OCI-LY7 (cell line): ENCODE results near the gene OVCA2. TPM values are rescaled to one million over a fixed set of nuclear protein-coding genes. Genes with fewer than 3 reads are reported as not detected.

Experiments used
- BruUV-seq: library from RNA; stranded (reverse); fragments of 400-500 nt; replicated peaks from 2 replicates; lab custom pipeline; 2021; lab: Mats Ljungman, UMichigan
- CTCF ChIA-PET: fragments of 300-600 bp; sonication (Branson Sonifier 250); formaldehyde crosslinking; loops from one replicate; lab custom pipeline; 2022; ENCODE audit warnings: antibody characterized with exemption; ENCODE audit not compliant: unreplicated experiment; lab: Charles Lee
- POLR2A ChIA-PET: fragments of 300-600 bp; sonication (Branson Sonifier 250); formaldehyde crosslinking; loops from one replicate; lab custom pipeline; 2022; ENCODE audit warnings: antibody characterized with exemption; lab: Charles Lee
- DNase-seq: peaks from one replicate; pipeline ENCODE4 v3.0.0-alpha.2; 2015; ENCODE audit warnings: low spot score
- H2AFZ ChIP-seq: fragments of 200-600 bp; sonication (generic), shearing (Covaris generic); 2 replicates; pipeline ENCODE4 v1.6.1; 2014; ENCODE audit warnings: mild to moderate bottlenecking, antibody characterized with exemption, low read length, moderate library complexity
- H3K27ac ChIP-seq: fragments of 200-600 bp; sonication (generic); 2 replicates; pipeline ENCODE4 v1.5.1; 2014; ENCODE audit warnings: mixed run types, low read depth, mild to moderate bottlenecking, moderate library complexity, low read length, inconsistent platforms; ENCODE audit not compliant: poor library complexity, severe bottlenecking
- H3K36me3 ChIP-seq: fragments of 200-600 bp; sonication (generic); 2 replicates; pipeline ENCODE4 v1.6.1; 2014; ENCODE audit warnings: mild to moderate bottlenecking, antibody characterized with exemption, low read length, moderate library complexity, mixed read lengths; ENCODE audit not compliant: insufficient read depth
- H3K4me1 ChIP-seq: fragments of 200-600 bp; sonication (generic); 2 replicates; pipeline ENCODE4 v1.5.1; 2014; ENCODE audit warnings: mild to moderate bottlenecking, low read length; ENCODE audit not compliant: insufficient read depth, poor library complexity, severe bottlenecking
- H3K4me2 ChIP-seq: fragments of 200-600 bp; sonication (generic); 2 replicates; pipeline ENCODE4 v1.6.1; 2014; ENCODE audit warnings: mild to moderate bottlenecking, low read length
- H3K4me3 ChIP-seq: fragments of 200-600 bp; sonication (generic); 2 replicates; pipeline ENCODE4 v1.5.1; 2014; ENCODE audit warnings: mild to moderate bottlenecking, low read depth, low read length; ENCODE audit not compliant: poor library complexity, severe bottlenecking
- H3K79me2 ChIP-seq: fragments of 200-600 bp; sonication (generic); 2 replicates; pipeline ENCODE4 v1.6.1; 2016; ENCODE audit warnings: low read depth, mild to moderate bottlenecking, low read length, moderate library complexity, mixed read lengths; ENCODE audit not compliant: insufficient read depth
- H3K9me2 ChIP-seq: fragments of 200-600 bp; sonication (generic); 2 replicates; pipeline ENCODE4 v1.6.1; 2016; ENCODE audit warnings: mild to moderate bottlenecking, low read length, mixed read lengths; ENCODE audit not compliant: insufficient read depth
- H3K9me3 ChIP-seq: fragments of 200-600 bp; sonication (generic); 2 replicates; pipeline ENCODE4 v1.6.1; 2014; ENCODE audit warnings: mild to moderate bottlenecking, mixed run types, low read length, mixed read lengths
- H4K20me1 ChIP-seq: fragments of 200-600 bp; sonication (generic); 2 replicates; pipeline ENCODE4 v1.6.1; 2014; ENCODE audit warnings: mild to moderate bottlenecking, antibody characterized with exemption, low read length, moderate library complexity, mixed read lengths; ENCODE audit not compliant: insufficient read depth
- CTCF ChIP-seq: fragments of 200-600 bp; sonication (generic); conservative IDR thresholded peaks from 2 replicates; pipeline ENCODE4 v1.5.1; 2014; ENCODE audit warnings: mild to moderate bottlenecking, antibody characterized with exemption, low read length, moderate library complexity, mixed read lengths
- EZH2phosphoT487 ChIP-seq: fragments of 200-600 bp; sonication (generic); IDR thresholded peaks from 2 replicates; pipeline ENCODE4 v1.6.1; 2018; ENCODE audit warnings: low read depth, borderline replicate concordance, mild to moderate bottlenecking, mixed run types, antibody characterized with exemption, low read length, moderate library complexity, mixed read lengths
- intact Hi-C: fragments of 100-400 bp; cut with micrococcal nuclease; formaldehyde crosslinking; loops from one replicate; pipeline ENCODE4 v1.10.0; 2022; ENCODE audit not compliant: unreplicated experiment
- total RNA-seq, 2 experiments: library from RNA; depleted of rRNA in 1 of 2; stranded (reverse); fragments of >200 nt in 1 of 2; shearing (Covaris generic) in 1 of 2; gene quantifications; 2 replicates each; pipeline ENCODE4 v1.2.3, GENCODE V29; 2014 to 2022

Gene OVCA2
- total RNA-seq, 2 experiments from 2014 or later, result 21.9 to 24.0 TPM

GRCh38 chr17:2083613-2084035 lies 41.8 kb downstream of the OVCA2 start:
- TF ChIP-seq CTCF (no peak), EZH2phosphoT487 (no peak)
- Histone ChIP-seq H3K4me1 (peaks cover 27% of the 10 kb centered on the region), H2AFZ (no peak overlapping the region), H3K4me2 (no peak overlapping the region), H4K20me1 (no peaks in the 10 kb centered on the region), H3K27ac (no peak overlapping the region), H3K36me3 (peaks cover 8% of the 10 kb centered on the region; the same call in 1 of the 2 replicates), H3K9me3 (no peaks in the 10 kb centered on the region), H3K9me2 (no peaks in the 10 kb centered on the region), H3K79me2 (no peaks in the 10 kb centered on the region), H3K4me3 (no peak overlapping the region)
- CTCF ChIA-PET, result no interaction called here
- DNase-seq, result no peak
- POLR2A ChIA-PET, result no interaction called here
- intact Hi-C loops, result no loop called here
- BruUV-seq, result no TSS peak

GRCh38 chr17:2084036-2084765 lies 42.4 kb downstream of the OVCA2 start:
- Histone ChIP-seq H2AFZ (no peak overlapping the region), H3K9me2 (no peaks in the 10 kb centered on the region), H3K4me1 (peaks cover 33% of the 10 kb centered on the region), H3K27ac (no peak overlapping the region), H3K36me3 (peaks cover 8% of the 10 kb centered on the region; the same call in 1 of the 2 replicates), H3K79me2 (no peaks in the 10 kb centered on the region), H3K4me3 (no peak overlapping the region), H4K20me1 (no peaks in the 10 kb centered on the region), H3K9me3 (no peaks in the 10 kb centered on the region), H3K4me2 (no peak overlapping the region)
- no peak for TF ChIP-seq CTCF
- no peak for TF ChIP-seq EZH2phosphoT487
- ChIA-PET POLR2A (no interaction called here), CTCF (no interaction called here)
- no peak for DNase-seq
- no TSS peak for BruUV-seq
- intact Hi-C loops, result no loop called here
